HG02610 (cell line): Measurements from ENCODE around the gene TRPV2.

ENCODE experiments used
- ATAC-seq: cut with Tn5 transposase; IDR thresholded peaks from one replicate; pipeline ENCODE4 v1.9.1; 2021; ENCODE audit warnings: mild to moderate bottlenecking, moderate library complexity; ENCODE audit not compliant: unreplicated experiment

Gene TRPV2

GRCh38 chr17:16453493-16453851 is 38.1 kb downstream of the TRPV2 start:
- ATAC-seq = no peak

GRCh38 chr17:16455997-16456741 is 40.8 kb downstream of the TRPV2 start:
- ATAC-seq = no peak

GRCh38 chr17:16456742-16457316 is 41.5 kb downstream of the TRPV2 start:
- no peak for ATAC-seq

DNA sequence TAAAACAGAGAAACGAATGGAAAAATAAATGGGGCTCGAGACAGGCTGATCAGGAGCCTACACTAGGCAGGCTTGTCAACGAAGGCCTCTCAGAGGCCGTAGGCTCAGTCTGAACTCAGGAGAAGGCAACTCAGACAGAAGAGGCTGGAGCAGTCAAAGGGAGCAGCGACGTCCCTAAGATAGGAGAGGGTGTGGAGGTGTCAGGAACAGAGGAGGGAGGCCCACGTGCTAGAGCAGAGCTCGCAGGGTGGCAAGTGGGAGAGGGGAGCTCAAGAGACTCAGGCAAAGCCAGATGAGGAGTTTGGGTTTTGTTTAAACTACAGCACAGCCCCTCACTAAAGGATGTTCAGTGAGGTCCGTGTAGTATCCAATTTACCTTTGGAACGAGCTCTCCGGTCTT is 43.9 kb downstream of the TRPV2 start:
- no peak for ATAC-seq

DNA sequence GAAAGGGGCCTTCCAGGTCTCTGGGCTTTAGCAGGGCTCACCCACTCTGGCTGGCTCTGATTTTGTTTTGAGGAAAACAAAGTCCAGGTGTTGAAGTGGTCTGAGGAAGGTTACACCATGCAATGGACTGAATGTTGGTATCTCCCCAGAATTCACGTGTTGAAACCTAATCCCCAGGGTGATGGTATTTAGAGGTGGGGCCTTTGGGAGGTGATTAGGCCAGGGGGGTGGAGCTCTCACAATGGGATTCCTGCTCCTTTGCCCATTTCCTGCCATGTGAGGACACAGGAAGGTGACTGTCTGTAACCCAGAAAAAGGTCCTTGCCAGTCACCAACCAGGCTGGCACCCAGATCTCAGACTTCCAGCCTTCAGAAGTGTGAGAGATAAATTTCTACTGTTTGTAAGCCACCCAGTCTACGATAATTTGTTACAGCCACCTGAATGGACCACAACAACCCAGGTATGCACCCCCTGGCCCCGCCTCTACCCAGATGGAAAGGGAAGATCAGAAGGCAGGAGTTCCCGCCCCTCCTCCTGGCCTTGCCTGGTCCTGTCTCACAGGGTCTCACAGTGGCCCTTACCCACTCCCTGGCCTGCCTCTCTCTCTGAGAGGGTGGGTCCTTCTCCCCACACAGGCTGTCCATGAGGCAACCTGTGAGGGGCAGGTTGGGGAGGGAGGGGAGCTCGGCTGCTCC is 44.6 kb downstream of the TRPV2 start:
- ATAC-seq = no peak

GRCh38 chr17:16460796-16461605 is 45.6 kb downstream of the TRPV2 start:
- ATAC-seq = no peak

DNA sequence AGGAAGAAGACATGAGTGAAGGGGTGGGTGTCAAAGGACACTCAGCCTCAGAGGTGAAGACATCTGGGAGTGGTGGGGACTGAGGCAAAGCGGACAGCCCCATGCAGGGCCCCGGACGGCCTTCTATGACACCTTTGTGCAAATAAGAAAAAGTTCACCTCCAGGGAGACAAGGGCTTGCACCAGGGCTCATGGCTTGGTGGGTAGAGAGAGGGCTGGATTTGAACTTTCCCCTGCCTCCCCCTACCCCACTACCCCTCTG is 46.2 kb downstream of the TRPV2 start:
- ATAC-seq = no peak

DNA sequence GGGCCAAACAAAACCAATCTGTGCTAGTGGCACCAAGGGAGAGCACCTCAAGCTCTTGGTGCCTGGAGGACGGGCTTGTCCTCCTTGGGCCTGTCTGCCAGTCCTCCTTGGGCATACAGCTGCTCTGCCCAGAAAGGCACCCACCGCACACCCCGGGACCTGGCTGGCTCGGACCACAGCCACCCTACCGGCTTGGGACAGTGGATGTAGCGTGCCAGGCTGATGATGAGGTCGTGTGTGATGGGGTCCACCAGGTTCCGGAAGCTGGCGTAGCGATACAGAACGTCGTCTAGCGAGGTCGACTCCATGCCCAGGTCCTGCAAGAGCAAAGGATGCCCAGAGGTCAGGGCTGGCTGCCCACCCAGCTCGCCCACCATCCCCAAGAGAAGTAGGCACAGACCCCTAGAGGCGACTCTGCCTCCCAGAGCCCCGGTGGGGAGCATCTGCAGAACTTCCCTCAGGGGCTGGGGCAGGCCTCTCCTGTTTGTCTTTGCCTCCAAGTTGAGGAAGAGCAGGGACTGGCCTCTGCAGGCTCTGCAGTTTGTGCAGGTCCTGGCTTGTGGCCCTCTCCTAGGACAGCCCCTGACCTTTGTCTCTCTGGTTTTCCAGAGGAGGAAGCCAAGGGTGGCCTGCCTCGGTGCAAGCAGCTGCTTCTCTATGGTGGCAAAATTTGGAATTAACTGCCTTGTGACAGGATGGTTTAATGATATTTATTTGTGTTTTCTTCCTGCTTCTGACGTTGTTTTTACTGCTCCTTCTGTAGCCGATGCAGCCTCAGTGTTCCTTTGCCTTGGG is 46.9 kb downstream of the TRPV2 start:
- no peak for ATAC-seq

- no peak for ATAC-seq
Measured at GRCh38 chr17:16463358-16464302, 48.3 kb downstream of the TRPV2 start.

DNA sequence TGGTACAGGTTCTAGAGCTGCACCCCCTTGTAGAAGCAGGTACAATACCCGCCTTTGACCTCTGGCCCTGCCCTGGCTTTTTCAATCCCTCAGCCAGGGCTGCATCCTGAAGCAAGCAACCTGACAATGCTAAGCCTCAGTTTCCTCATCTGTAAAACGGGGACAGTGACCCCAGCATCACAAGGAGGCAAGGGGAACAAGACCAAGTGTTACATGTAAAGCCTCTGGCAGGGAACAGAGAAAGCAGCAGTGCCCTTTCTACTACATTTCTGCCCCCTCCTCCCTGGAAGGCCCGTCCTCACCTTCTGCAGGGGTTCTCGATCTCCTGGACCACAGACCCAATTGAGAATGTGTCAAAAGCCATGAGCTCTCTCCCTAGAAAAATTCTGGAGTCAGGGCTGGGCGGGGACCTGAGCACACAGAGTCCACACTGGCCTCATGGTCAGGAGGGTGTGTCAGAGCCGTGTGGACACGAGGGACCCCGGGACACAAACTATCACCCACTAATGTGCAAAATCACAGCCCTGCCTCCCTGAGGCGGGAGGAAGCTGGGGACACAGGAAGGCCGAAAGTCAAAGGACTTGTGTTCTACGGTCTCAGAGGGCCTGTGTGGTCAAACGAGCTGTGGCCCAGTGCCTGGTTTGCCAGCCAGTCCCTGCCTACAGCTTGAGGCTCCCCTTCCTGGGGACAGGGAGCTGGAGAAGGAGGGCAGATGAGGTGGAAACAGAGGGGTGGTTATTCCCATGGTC is 49.1 kb downstream of the TRPV2 start:
- ATAC-seq = no peak

- ATAC-seq = no peak
Measured at GRCh38 chr17:16465052-16465312, 49.6 kb downstream of the TRPV2 start.

DNA sequence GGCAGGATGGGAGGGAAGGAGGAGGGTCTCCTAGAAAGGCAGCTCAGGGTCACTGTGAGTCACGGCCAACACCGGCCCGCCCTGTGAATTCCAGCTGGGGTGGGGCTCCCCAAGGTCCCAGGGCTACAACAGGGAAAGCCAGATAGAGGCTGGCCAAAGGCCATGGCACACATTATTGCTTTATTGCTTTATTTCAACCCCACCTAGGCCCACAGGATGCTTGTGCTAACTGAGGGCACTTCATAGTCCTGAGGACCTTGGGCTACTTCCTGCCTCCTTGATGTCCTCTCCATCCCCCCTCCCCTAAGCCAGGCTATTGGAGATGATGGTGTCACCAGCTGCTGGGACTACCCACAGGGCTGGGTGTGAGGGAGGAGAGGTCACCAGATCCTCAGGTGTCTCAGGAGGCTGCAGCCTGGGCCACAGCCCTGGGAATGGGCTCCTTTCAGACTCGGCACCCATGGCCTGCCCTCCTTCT is 50.5 kb downstream of the TRPV2 start:
- no peak for ATAC-seq

GRCh38 chr17:16466407-16466806 is 51.0 kb downstream of the TRPV2 start:
- ATAC-seq = no peak

DNA sequence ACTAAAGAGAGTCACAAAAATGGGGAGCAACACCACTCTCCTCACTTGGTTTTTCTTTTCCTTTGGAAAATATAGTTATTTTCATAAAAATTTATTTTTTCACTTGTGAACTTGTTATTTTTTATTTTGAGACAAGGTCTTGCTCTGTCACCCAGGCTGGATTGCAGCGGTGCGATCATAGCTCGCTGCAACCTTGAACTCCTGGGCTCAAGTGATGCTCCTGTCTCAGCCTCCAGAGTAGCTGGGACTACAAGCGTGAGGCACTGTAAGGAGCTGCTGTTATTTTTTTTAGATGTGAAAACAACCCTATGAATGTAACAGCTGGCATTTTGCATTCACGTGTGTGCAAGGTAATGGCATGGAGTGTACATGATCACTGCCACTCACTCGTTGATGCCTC is 51.7 kb downstream of the TRPV2 start:
- no peak for ATAC-seq

GRCh38 chr17:16467886-16468285 is 52.5 kb downstream of the TRPV2 start:
- no peak for ATAC-seq

- ATAC-seq = no peak
Measured at GRCh38 chr17:16468428-16468992, 53.1 kb downstream of the TRPV2 start.

DNA sequence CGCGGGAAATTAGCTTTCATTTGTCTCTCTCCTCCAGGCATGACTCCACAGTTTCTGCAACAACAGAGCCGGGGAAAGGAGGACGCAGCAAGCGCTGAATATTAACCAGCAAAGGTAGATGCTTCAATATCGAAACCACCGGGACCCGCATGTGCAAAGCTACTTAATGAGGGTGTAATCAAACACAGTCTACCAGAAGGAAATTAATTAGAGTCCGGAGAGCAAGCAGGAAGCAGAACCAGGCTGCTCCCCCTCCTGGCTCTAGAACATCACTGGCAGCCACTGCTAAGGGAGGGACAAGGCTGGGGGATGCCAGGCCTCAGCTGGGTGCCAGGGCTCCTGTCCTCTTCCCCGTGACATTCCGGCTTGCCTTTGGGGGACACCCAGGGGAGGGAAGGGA is 54.9 kb downstream of the TRPV2 start:
- no peak for ATAC-seq

DNA sequence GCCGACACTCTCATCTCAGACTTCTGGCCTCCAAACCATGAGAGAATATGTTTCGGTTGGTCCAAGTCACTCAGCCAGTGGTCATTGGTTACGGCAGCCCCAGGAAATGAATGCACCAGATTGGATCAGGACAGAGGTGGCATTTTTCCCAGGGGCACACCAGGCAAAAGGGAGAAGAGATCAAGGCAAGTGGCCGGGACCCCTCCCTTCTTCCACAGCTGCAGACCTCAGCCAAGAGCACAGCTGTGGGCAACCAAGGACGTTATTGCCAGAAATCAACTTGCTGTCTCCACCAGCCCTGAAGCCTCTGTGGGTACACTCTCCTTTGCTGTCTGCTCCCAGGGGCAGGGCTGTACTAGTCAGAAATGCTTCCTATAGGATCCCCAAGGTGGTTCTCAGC is 55.9 kb downstream of the TRPV2 start:
- ATAC-seq = no peak

DNA sequence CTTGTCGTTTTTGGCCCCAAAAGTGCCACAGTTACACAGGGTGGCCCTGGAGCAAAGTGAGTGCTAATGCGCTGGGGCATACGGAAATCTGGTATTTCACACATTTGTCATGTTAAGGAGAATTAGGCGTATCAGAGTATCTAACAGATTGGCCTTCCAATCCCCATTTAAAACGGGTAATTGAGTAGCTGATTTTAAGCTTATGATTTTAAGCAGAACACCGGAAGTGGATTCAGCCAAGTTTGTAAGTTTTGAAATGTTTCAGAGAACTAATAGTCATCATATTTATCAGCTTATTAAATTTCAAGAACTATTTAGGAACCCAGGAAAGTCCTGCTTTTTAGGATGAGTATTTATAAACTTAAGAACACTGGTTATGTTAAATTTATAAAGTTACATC is 57.2 kb downstream of the TRPV2 start:
- ATAC-seq = no peak
